ENCODE measurements around the gene CCDC71L.

CCDC71L gene

DNA sequence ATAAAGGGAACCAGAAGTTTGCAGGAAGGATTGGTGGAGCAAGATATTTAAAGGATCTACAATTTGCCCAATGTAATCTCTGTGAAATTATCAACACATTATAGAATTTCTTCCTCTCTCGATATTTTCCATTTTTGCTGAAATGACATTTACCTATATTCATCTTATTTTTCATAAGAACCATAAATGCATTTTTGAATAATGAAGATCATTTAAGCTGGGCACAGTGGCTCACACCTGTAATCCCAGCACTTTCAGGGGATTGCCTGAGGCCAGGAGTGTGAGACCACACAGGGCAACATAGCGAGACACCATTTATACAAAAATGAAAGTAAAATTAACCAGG, 37.7 kb downstream of the CCDC71L start:
- DNase-seq, result no peak

DNA sequence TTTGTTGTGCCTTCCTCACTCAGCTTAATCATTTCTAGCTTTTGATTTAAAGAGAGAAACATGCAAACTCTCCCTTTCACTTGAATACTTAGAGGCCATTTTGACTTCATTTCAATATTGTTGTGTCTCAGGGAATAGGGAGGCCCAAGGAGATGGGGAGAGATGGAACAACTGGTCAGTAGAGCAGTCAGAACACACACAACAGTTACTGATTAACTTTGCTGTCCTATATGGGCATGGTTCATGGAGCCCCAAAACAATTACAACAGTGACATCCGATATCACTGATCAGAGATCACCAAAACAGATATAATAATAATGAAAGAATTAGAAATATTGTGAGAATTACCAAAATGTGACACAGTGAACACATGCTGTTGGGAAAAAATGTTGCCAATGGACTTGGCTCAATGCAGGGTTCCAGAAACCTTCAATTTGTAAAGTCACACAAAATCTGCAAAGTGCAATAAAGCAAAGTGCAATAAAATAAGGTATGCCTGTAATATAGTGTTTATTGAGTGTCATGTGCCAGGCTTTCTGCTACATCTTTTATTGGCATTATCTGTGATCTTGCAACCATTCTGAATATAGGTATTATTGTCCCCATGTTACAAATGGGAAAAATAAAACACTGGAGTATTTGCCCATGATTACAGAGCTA, 38.2 kb downstream of the CCDC71L start:
- no peak for DNase-seq

DNA sequence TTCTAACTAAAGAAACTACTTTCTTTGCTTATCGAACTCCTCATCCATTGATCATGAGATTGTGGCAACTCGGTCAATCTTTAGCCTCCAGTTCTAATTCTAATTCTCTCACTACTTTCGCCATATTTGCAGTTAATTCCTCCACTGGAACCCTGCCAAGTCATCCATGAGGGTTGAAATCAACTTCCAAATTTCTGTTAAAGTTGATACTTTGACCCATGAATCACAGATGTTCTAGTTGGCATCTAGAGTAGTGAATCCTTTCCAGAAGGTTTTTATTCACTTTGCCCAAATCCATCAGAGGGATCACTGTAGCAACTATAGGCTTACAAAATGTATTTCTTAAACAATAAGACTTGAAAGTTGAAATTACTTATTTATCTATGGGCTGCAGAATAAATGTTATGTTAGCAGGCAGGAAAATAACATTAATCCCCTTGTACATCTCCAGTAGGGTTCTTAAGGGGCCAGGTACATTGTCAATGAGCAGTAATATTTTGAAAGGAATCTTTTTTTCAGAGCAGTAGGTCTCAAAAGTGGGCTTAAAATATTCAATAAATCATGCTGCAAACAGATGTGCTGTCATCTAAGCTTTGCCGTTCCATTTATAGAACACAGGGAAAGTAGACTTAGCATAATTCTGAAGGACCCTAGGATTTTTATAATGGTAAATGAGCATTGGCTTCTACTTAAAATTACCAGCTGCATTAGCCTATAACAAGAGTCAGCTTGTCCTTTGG, 39.4 kb downstream of the CCDC71L start:
- DNase-seq, result no peak

DNA sequence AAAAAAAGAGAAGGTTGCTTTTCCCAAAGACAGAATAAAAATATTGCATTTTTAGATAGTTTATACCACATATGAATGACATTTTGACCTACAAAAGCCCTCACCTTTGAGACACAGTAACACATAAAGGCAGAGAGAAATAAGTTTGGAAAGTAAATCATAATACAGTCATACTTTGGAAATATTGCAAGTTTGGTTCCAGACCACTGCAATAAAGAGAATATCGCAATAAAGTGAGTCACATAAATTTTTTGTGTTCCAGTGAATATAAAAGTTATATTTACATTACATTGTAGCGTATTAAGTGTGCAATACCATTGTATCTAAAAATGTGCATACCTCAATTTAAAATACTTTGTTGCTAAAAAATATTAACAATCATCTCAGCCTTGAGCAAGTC, 40.3 kb downstream of the CCDC71L start:
- DNase-seq, result no peak

DNA sequence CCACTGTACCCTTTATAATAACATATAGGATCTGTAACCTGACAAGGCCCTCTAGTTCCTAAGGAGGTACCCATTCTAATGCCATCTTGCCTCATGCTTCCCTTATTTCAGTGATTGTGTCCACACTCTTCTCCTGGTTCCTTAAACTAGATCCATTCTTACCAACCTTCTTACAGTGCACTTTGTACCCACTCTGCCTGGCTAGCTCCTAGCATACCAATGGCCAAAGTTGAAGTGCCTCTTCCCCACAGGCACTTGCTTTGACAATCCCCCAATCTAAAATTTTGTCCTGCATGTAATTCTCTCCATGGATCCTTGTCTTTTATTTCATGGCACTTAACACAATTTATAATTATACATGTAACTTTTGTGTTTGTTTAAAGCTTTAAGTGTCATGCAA, 40.9 kb downstream of the CCDC71L start:
- DNase-seq, result no peak

DNA sequence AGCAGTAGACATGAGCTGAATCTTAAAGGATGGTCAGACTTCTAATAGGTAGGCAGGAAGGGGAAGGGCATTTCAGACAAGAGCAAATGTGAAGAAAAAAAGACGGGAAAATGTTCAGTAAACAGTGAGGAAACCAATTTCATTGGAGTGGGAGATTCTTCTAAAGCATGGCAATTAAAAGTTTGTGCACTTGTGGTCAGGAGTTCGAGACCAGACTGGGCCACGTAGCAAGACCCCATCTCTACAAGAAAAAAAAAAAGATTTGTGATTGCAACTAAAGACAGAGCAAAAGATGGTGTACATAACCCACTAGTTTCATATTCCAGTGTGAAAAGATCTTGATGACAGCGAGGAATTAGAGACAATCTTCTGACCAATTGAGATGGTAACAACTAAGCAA, 41.7 kb downstream of the CCDC71L start:
- no peak for DNase-seq

DNA sequence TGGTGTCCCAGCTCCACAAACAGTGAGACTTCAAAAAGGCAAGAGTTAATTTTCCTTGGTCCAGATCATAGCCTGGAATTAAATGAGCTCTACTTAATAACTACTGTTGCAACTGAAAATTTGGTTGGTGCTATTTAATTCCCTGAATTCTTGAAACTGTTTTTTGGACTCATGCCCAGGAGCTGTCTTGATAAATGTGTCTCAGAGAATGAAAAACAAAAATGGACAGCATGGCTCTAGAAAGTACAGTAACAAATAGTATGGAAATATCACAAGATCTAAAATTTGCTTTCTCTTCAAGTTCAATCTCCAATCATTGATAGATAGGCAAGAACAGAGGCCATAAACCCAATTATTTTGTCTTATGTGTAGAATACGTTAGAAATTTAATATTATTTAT, 42.5 kb downstream of the CCDC71L start:
- no peak for DNase-seq

DNA sequence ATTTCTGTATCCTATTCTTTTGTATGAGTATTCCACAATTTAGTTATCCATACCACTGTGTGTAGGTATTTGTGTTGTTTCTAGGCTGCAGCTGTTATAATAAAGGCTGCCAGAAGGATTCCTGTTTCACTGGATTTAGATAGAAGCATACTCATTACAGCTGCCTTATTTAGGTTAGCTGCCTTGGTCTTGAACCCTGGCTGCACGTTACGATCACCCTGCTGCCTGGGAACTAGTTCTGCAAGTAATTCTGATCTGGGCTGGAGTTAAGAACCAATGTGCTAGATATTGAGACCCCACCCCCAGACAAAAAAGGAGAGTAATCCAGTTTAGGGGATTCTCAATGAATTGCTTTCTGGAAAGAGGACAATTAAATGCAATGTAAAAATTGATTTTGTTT, 43.1 kb downstream of the CCDC71L start:
- DNase-seq, result no peak

DNA sequence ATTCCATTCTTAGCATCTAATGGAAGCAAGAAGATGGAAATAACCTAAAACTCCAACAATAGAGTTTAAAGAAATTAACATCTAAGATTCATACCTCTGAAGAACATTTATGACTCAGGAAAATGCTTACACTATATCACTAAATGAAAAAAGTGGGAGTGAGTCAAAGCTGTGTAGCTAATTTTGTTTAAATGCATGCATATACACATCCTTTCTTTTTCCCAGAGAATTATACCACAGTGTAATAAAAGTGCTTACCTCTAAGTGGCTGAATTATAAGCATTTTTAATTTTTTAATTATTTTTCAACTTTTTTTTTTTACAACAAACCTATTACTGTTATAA, 44.3 kb downstream of the CCDC71L start:
- DNase-seq, result no peak

DNA sequence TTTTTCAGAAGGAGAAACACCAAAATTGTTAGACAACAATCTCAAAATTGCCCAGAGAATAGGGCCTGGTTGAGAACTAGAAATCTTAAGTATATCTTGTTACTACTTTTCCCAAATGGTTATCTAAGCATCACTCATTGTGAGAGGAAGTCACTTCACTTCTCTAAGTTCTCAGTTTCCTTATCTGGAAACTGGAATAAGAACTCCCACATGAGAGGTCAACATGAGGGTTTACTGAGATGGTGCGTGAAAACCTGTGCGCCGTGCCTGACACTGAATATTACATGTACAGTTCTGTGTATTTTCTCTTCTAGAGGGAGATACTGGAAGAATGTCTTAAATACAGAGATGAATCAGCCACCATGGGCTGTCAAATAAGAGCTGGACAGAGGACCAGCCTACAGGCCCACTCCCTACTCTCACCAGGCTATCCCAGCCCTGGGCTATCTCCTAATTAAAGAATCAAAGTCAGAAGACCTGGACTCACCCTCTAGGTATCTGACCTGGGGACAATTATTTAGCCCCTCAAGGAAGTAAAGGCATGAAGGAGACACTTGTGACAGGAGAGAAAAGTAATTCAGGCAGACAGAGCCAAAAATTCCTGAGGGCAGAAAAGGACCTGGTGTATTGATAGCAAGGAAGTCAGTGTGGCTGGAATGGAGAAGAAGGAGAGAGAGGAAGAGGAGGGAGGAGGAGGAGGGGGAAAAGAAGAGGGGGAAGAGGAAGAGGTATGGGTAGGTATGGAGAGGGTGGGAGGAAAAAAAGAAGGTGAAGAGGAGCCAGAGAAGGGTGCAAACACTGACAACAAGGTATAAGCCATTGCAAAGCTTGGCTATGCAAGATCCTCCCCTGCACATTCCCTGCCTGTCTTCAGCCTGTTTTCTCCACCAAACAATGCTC, 44.9 kb downstream of the CCDC71L start:
- no peak for DNase-seq

DNA sequence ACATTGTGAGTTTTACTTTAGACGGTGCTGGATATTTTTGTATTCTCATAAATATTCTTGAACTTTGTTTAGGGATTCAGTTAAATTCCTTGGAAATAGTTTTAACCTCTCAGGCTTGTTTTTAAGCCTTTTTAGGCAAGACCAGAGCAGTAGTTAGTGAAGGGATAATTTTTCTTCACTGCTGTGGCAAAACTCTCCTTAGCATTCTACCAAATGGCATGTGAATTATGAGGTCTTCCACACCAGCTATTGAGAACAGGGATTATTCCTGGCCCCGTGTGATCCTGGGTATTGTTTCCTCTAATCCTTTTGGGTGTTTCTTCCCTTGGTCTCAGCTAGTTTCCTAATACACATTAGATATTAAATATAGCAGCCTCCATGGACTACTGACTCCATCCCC, 46.2 kb downstream of the CCDC71L start:
- DNase-seq, result no peak

DNA sequence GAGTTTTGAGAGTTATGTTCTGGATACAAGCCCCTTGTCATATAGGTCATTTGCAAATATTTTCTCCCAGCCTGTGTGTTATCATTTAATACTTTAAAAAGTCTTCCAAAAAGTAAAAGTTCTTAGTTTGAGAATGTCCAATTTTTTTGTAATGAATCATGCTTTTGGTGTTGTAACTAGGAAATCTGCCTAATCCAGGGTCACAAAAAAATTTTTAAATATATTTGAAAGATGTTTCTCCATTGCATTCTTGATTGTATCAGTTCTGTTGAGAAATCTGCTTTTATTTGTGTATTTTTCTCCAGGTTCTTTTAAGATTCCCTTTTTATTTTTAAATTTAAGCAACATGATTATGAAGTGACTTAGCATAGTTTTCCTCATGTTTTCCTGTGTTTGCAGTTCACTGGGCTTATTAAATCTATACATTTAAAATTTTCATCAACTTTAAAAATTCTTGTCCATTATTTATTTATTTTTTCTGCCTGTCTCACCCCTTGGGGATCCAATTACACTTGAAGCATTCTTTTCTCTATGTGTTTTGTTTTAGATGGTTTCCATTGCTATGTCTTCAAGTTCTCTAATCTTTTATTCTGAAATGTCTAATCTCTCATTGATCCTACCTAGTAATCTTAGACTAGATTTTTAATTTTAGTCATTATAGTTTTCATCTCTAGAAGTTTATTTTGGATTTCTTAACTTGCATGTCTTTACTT, 47.0 kb downstream of the CCDC71L start:
- DNase-seq, result no peak

DNA sequence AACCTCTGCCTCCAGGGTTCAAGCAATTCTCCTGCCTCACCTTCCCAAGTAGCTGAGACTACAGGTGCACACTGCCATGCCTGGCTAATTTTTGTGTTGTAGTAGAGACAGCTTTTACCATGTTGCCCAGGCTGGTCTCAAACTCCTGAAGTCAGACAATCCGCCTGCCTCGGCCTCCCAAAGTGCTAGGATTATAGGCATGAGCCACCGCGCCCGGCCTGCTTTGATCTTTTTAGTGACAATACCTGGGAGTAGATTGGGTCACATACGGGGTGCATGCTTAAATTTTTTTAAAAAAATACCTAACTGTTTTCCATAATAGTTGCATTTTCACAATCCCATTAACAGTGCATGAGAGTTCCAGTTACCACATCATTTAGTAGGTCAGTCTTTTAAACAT, 47.7 kb downstream of the CCDC71L start:
- DNase-seq, result no peak

DNA sequence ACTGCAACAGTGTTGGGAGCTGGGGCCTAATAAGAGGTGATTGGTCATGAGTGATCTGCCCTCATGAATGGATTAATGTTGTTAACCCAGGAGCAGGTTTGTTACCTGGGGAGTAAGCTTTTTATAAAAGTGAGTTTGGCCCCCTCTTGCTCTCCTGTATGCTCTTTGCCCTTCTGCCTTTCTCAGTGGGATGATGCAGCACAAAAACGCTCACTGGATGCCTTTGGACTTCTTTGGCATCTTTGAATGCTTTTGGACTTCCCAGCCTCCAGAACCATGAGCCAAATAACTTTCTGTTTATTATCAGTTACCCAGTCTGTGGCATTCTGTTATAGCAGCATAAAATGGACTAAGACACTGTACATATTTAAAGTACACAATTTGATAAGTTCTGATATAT, 48.5 kb downstream of the CCDC71L start:
- no peak for DNase-seq

DNA sequence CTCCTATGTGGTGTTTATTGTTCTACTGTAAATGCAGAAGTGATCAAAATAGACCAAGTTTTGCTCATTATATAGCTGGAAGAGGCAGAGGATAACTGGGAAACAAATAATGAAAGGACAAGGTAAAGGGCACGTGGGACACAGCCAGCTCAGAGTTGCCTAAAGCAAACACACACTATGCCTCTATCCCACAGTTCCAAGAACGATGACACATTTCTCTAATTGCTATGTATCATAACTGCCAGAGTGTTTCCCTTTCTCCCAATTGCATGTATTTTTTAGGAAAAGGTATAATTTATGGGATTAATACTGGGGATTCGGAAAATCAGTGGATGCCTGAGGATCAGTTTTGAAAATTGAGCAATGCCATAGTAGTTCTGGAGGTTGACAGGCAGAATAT, 49.0 kb downstream of the CCDC71L start:
- no peak for DNase-seq

DNA sequence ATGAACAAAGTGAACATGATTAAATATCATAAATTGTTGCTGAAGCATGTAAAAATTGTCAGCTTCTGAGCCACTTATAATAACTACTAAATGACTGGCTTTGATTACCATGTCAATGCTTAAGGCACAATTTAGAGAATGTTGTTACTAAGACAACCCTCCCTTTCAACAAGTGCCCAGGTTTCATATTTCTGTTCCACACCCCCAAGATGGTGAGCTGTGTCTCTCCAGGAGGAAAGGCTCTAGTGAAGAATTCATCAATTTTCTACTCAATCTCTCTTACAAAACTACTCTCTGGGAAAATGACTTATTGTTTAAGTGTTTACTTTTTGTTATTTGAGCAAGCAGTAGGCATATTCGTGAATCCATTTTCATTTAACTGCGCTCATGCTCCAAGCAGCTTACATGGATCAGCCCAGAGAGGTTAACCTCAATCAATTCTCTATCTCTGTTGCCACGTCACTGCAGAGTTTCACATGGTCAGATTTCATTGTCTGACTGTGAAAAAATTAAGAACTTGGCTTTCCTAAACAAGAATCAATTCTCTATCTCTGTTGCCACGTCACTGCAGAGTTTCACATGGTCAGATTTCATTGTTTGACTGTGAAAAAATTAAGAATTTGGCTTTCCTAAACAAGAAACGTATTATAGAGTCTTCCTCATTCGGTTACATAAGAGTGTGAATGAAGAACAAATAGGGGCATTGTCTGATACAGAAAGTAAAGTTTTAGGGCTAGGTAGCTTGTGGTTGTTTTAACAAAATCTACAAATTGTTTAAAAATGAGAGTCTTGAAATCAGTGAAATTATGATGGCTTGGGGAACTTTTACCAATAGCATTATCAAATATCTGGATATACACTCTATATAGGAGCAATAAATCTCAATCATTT, 49.7 kb downstream of the CCDC71L start:
- DNase-seq, result no peak

DNA sequence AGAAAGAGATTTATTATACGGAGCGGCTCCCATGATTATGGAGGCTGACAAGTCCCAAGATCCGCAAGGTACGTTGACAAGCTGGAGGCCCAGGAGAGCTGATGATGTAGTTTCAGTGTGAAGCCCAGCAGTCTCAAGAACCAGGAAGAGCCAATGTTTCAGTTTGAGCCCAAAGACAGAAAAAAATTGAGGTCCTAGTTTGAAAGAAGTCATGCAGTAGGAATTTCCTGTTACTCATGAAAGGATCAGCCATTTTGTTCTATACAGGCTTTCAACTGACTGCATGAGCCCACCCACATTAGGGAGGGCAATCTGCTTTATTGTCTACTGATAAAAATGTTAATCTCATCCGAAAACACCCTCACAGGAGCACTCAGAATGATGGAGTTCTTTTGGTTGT, 51.5 kb downstream of the CCDC71L start:
- no peak for DNase-seq

DNA sequence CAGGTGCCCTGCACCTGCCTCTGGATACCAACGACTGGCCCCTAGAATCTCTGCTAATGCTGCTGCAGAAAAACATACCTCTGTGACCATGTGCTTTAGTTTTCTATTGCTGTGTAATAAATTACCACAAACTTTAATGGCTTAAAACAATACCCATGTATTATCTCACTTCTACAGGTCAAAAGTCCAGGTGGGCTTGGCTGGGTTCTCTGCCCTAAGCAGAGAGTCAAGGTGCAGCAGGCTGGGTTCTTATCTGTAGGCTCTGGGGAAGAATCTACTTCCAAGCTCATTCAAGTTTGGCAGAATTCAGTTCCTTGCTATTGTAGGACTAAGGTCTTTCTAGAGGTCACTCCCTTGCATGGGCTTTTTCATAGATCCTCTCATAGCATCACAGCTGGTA, 52.3 kb downstream of the CCDC71L start:
- no peak for DNase-seq

All from DMS153 (cell line).